Medulla oblongata (tissue), 1 donor: ENCODE data around the gene CHAD.
"Not testable (repeated sequence)": the region's sequence is repeated elsewhere in the genome, so short reads cannot be mapped to it uniquely, and the experiment has no call there.

ENCODE experiments used
- DNase-seq: peaks from one replicate; pipeline ENCODE4 v3.0.0-alpha.2; 2015; ENCODE audit errors: extremely low spot score

CHAD gene

GRCh38 chr17:50473901-50474300 lies 5.2 kb upstream of the CHAD start:
- DNase-seq: no peak

GRCh38 chr17:50472761-50473161 lies 4.1 kb upstream of the CHAD start:
- not testable (repeated sequence) for DNase-seq

GRCh38 chr17:50472286-50472685 lies 3.6 kb upstream of the CHAD start:
- no peak for DNase-seq

DNA sequence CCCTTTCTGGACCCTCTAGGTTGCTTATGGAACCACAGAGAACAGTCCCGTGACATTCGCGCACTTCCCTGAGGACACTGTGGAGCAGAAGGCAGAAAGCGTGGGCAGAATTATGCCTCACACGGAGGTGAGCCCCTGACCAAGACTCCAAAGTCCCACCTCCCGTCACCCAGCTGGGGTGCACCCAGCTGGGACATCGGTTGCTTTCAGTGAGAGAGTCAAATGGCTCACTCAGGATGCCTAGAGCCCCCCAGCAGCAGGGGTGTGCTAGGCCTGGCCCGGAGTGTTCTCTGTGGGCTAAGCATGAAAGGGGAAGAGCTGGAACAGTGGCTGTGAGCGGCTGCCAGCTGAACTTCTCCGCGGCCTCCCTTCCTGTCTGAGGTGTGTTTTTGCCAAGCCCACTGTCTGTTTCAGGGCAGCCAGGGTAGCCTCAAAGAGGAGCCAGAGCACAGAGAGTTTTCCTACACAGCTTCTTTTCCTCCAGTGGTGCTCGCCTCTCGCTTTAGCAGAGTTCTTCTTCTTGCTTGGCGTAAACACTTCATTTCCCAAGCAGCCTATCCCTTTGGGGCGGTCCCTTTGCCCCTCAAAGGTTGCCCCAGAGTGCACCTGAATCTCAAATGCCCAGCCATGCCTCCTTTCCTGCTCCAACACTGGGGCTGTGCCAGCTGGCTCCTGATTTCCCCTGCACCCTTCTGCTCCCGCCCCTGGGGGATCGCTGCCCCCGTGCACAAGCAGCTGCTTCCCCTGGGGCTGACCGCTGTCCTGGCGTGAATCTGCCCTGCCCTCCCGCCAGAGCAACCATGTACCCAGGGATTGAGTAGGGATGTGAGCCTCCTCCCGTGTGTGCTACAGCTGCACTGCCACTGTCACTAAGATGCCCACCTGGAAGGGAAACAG lies 2.6 kb upstream of the CHAD start:
- no peak for DNase-seq

DNA sequence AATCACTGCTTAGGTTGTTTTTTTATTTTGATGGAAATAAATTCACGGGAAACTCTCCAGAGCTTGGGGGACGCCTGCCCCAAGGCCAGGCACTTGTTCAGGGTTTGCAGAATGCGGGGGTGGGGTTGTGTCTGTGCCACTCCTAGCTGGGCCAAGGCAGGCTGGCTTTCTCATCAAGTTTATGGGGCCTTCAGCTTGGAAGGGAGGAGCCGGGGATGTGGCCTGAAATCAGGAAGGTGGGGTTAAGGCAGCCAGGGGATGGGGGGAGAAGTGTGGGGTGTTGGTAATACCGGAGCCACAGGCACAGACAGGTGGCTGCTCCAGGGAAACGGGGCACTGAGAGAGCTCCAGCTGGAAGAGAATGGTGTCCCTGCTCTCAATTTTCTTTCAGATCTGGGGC lies 1.7 kb upstream of the CHAD start:
- no peak for DNase-seq

GRCh38 chr17:50469671-50470305 lies 1.1 kb upstream of the CHAD start:
- no peak for DNase-seq

- no peak for DNase-seq
These were observed 527 bp upstream of the CHAD start for GRCh38 chr17:50469208-50469605.

DNA sequence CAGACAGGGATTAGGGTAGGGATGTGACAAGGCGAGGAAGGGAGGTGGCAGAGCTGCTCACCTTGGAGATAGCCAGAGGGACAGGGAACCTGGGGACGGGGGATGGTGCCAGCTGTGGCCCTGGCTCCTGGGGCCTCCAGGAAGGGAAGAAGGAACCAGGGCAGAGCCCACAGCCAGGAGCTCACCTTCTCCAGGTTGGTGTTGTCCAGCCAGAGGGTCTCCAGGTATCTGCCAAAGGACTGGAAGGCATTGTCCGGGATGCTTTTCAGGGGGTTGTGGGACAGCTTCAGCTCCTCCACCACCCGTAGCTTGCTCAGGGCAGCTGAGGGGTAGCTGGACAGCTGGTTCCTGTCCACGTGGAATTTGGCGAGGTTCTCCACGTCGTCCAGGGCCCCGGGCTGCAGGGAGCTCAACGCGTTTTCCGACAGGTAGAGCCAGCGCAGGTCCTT lies 801 bp downstream of the CHAD start:
- DNase-seq: no peak

- no peak for DNase-seq
These were observed 1.4 kb downstream of the CHAD start for GRCh38 chr17:50467114-50467854.

DNA sequence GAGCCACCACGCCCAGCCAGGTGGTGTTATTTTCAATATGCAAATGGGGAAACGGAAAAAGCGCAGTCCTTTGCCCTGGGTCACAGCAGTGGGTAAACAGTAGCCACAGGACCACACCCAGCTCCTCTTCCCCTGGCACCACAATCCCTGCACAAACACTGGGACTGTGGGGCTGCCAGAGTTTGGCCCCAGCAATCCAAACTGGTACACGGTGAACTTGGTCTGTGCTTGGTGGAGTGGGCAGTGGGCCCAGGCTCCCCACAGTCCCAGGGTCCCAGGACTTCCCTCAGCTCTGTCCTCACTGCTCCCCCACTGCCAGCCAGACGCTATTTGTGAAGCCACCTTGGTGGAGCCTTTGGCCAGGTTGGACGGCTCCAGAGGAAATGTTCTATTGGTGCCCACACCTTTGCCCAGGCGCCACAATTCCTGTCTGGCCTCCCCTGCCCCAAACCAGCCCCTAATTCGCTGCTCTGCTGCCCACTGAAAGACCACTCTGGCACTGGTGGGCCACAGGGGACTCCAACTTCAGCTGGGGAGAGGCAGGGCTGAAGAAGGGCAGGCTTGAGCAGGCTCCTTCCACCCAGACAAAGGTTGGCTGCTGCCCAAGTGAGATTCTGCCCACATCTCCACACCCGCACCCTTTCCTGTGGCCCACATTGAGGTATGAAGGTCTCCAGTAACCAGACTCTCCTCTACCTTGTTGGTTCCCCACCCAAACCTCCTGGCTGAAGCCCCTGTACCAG lies 2.1 kb downstream of the CHAD start:
- no peak for DNase-seq

GRCh38 chr17:50465635-50466034 lies 3.0 kb downstream of the CHAD start:
- DNase-seq: no peak

- no peak for DNase-seq
These were observed 3.5 kb downstream of the CHAD start for GRCh38 chr17:50465171-50465570.

DNA sequence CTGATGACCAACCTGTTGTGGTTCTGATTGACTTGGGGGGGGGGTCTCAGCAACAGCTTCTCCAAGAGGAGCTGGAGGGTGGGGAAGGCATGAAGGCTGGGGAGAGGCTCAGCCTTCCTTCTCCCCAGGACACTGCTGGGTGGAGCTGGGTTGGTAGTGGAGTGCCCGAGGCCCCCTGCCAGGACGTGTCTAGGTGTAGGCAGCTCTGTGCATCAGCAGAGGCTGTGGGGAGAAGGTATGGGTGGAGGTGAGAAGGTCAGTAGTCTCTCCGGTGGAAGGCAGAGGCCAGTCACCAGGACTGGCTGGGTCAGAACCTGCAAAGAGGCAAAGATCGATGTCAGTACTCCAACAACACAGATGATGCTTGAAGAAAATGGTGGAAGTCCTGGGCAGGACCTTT lies 3.9 kb downstream of the CHAD start:
- no peak for DNase-seq

- no peak for DNase-seq
These were observed 4.6 kb downstream of the CHAD start for GRCh38 chr17:50464121-50464520.

DNA sequence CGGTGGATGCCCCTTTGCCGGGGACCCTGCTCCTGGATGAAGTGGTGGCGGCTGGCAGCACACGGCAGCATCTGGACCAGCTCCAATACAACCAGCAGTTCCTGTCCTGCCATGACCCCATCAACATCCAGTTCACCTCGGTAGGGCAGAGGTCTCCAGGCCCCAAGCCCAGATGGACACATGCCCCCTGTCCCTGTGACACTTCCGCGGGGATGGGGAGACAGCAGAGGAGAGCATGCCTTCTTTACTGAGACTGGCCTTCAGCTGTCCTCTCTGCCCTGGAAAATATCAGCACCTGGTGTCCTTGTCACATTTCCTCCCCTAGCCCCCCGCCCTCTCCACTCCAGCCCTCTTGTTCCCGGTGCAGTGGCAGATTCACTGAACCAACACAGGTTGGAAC lies 6.2 kb downstream of the CHAD start:
- no peak for DNase-seq

DNA sequence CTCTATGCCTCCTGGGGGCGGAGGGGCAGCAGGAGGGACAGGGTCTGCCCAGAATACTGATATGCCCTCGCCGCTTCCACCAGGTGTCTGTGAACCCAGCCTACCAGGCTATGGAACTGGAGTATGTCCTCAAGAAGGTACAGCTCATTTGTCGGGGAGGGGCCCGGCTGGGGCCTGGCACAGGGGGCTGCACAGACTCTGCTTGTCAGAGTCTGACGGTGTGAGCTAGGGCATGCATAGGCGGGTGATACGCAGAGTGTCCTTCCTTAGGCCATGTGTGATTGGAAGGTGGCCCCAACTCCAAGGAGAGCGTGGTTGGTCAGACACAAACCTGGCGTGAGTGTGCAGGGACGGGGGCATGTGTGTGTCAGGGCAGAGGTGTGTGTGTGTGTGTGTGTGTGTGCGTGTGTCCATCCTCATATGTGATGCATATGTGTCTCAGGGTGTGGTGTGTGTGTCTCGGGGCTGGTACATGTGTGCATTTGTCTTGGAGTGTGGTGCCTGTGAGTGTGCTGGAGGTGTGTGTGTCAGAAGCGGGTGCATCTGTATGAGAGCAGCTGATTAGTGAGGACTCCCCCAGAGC lies 7.0 kb downstream of the CHAD start:
- no peak for DNase-seq

DNA sequence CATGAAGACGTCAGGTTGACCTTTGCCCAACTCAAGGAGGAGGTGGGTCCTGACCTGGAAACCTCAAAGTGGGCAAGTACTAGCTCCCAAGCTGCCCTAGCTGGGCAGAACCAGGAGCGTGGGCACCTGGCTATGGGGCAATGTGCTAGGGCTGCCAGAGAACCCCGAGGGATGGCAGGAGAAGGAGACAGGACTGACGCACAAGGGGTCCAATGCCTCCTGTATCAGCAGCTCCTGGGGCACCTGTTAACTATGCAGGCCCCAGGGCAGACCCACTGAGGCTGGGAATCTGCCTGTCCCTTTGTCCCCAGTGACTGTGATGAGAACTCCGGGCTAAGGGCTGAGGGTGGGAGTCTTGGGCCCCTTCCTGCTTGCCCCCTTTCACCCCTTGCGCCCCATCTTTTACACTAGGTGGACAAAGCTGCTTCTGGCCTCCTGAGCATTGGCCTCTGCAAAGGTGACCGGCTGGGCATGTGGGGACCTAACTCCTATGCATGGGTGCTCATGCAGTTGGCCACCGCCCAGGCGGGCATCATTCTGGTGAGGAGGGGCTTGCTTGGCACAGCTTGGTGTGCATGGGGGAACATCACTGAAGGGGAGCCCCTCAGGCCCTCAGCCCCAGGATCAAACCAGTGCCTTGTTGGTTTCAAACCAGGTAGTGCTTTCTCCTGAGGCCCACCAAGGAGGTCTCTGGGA lies 7.7 kb downstream of the CHAD start:
- no peak for DNase-seq

DNA sequence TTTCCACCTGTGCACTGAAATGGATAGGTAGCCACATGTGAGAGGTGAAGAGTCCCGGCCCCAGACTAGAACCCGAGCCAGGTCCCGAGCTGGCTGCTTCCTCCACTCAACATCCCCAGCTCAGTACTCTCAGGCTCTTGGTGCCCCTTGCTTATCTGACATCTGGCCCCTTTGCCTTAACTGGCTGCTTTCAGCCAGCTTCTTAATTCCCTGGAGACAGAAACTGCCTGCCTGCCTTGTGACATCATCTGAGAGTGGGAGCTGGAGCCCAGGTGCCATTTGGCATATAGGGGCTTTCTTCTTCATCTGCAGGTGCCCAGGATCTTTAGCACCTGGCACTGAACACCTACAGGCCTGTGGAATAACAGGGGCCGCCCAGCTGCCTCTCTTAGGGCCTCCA lies 8.9 kb downstream of the CHAD start:
- no peak for DNase-seq

GRCh38 chr17:50458701-50459676 lies 9.7 kb downstream of the CHAD start:
- DNase-seq: no peak

- DNase-seq: no peak
These were observed 10.4 kb downstream of the CHAD start for GRCh38 chr17:50458270-50458669.
